Gastrocnemius medialis (tissue), 4 donors: ENCODE results near the gene TPRG1. TPM values are rescaled to one million over a fixed set of nuclear protein-coding genes. Genes with fewer than 3 reads are reported as not detected.

Source experiments
- ATAC-seq, 2 donors: fragments of 150-250 bp; one replicate each; pipeline ENCODE4 v1.9.1; 2016
- DNase-seq, 2 donors: peaks; one replicate each; pipeline ENCODE4 v3.0.0-alpha.2; 2019
- H3K27ac ChIP-seq, 4 donors: fragments of 200-600 bp; sonication (generic); 1 replicate in 1 of 4; 2 replicates in 3 of 4; pipeline ENCODE4 v1.5.1; 2016 to 2018; ENCODE audit warnings: mild to moderate bottlenecking in 2 of 4, moderate library complexity in 1 of 4
- H3K27me3 ChIP-seq, 3 donors: fragments of 200-600 bp; sonication (generic) in 2 of 3; 1 replicate in 1 of 3; 2 replicates in 2 of 3; pipeline versions ENCODE4 v1.5.1 to v1.6.0; 2016 to 2019; ENCODE audit warnings: mild to moderate bottlenecking in 1 of 3, moderate library complexity in 1 of 3
- H3K36me3 ChIP-seq, 2 donors: fragments of 200-600 bp; sonication (generic) in 1 of 2; one replicate each; pipeline ENCODE4 v1.5.1; 2017 to 2018
- H3K4me1 ChIP-seq, 2 donors: fragments of 200-600 bp; sonication (generic) in 1 of 2; one replicate each; pipeline ENCODE4 v1.5.1; 2016 to 2017; ENCODE audit warnings: mild to moderate bottlenecking in 2 of 2
- H3K4me3 ChIP-seq, 4 donors: fragments of 200-600 bp; sonication (generic) in 3 of 4; 1 replicate in 1 of 4; 2 replicates in 3 of 4; pipeline ENCODE4 v1.5.1; 2016 to 2019; ENCODE audit warnings: mild to moderate bottlenecking in 2 of 4
- H3K9me3 ChIP-seq, 3 donors: fragments of 200-600 bp; sonication (generic) in 2 of 3; 1 replicate in 1 of 3; 2 replicates in 2 of 3; pipeline ENCODE4 v1.5.1; 2016 to 2019
- POLR2A ChIP-seq, 2 donors: fragments of 450-650 bp; IDR thresholded peaks; one replicate each; pipeline ENCODE4 v1.6.1; 2017; ENCODE audit warnings: antibody characterized with exemption in 2 of 2, mild to moderate bottlenecking in 2 of 2, moderate library complexity in 2 of 2
- in situ Hi-C, 4 donors: fragments of 200-750 bp; cut with MboI; loops; one replicate each; pipeline versions ENCODE4 v1.15.0 to v1.8.0; 2017; ENCODE audit warnings: low sequenced_read_pairs in 4 of 4
- intact Hi-C: fragments of 100-400 bp; cut with DNase I; formaldehyde crosslinking; loops from one replicate; pipeline ENCODE4 v1.15.1; 2023; ENCODE audit warnings: low total_unique reads
- total RNA-seq, 4 donors: library from RNA; depleted of rRNA; stranded (reverse); fragments of >200 nt; gene quantifications; one replicate each; pipeline versions ENCODE4 v1.1.0 to v1.2.3, GENCODE V29; 2016
- TF ChIP-seq, protein P1 (sequence below), 5 experiments: fragments of 450-650 bp in 3 of 5; fragments of 200-600 bp in 2 of 5; sonication (generic) in 2 of 5; IDR thresholded peaks in 4 of 5; conservative IDR thresholded peaks in 1 of 5; 1 replicate in 4 of 5; 2 replicates in 1 of 5; pipeline ENCODE4 v1.5.1; 2016 to 2019; ENCODE audit warnings: antibody characterized with exemption in 5 of 5, mild to moderate bottlenecking in 3 of 5, moderate library complexity in 3 of 5

The TPRG1 gene
- total RNA-seq, 4 donors from 2014 or later: 2.8 to 9.0 (median 3.2) TPM

DNA sequence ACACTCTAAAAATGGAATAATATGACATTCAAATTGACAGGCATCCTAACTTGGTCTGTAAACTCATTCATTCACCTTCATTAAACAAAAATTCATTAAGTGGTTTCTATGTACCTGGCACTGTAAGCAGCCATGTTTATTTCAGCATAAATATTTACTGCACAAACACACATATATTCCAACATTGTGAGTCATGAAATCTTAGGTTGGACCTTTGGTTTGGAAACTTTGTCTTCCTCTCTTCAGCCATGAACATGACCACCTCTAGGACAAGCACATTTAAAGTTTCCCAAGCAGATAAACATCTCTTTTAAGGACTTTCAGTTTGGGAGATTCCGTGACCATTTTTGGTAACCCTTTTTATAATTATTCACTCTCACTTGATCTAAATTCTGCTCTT, 131.8 kb downstream of the TPRG1 start:
- ATAC-seq: no peak
- H3K36me3 ChIP-seq: no peaks in the 10 kb centered on the region
- in situ Hi-C loops: no loop called here
- H3K9me3 ChIP-seq: no peaks in the 10 kb centered on the region
- H3K27me3 ChIP-seq: no peaks in the 10 kb centered on the region
- DNase-seq: no peak
- TF ChIP-seq, protein P1, sequence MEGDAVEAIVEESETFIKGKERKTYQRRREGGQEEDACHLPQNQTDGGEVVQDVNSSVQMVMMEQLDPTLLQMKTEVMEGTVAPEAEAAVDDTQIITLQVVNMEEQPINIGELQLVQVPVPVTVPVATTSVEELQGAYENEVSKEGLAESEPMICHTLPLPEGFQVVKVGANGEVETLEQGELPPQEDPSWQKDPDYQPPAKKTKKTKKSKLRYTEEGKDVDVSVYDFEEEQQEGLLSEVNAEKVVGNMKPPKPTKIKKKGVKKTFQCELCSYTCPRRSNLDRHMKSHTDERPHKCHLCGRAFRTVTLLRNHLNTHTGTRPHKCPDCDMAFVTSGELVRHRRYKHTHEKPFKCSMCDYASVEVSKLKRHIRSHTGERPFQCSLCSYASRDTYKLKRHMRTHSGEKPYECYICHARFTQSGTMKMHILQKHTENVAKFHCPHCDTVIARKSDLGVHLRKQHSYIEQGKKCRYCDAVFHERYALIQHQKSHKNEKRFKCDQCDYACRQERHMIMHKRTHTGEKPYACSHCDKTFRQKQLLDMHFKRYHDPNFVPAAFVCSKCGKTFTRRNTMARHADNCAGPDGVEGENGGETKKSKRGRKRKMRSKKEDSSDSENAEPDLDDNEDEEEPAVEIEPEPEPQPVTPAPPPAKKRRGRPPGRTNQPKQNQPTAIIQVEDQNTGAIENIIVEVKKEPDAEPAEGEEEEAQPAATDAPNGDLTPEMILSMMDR (IDR thresholded peaks at IDR 0.05 in 4 of 5, conservative IDR thresholded peaks at IDR 0.05 in 1 of 5): no peak
- TF ChIP-seq POLR2A (IDR thresholded peaks at IDR 0.05): no peak
- H3K4me1 ChIP-seq: peaks cover 8 to 22% of the 10 kb centered on the region in 2 donors
- intact Hi-C loops: no loop called here
- H3K27ac ChIP-seq: no peak overlapping the region
- H3K4me3 ChIP-seq: no peak overlapping the region

DNA sequence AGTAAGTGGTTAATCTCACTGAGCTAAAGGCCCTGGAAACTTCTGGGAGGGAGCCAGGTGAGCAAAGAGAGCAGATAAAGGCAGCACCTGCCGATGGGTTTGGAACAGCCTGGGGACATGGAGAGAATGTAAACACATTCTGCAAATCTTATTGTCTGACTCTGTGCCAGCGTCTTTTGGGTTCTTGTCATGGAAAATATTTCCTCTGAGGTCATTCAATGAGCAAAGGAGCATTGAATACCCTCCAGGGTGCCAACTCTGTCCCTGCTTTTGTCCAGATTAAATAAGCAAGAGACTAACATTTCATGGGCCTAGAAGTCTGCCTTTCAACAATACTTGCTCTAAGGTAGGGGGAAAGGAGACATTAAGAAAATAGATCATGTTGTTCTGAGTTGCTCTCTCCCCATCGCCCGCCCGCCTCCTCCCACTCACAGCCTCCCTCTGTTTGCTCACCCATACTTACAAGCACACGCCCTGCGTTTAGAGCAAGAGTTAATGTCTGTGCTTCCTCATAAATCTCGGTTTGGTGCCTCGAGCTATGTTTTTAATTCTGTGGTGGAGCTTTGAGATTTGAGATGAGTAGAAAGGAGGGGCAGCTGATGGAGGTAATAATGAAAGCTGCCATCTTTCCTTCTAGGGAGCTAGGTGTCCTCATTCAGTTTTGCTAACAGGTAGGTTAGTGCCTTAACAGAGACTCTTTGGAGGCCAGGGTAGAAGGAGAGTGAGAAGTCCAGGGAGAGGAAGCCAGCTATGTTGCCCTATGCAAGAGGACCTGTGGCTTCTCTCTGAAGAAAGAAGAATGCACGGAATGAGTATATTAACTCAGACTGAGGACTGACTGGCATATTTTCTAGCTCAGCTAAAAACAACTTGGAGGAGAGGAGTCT, 132.9 kb downstream of the TPRG1 start:
- ATAC-seq (no peak), DNase-seq (no peak)
- peaks cover 8 to 27% of the 10 kb centered on the region in 2 donors for H3K4me1 ChIP-seq
- intact Hi-C loops (no loop called here), in situ Hi-C loops (no loop called here)
- H3K27ac ChIP-seq: peak overlapping the region in 1 of 4 donors; percentile 34
- TF ChIP-seq, protein P1 (IDR thresholded peaks at IDR 0.05 in 4 of 5, conservative IDR thresholded peaks at IDR 0.05 in 1 of 5): no peak
- no peaks in the 10 kb centered on the region for H3K36me3 ChIP-seq
- H3K4me3 ChIP-seq: no peak overlapping the region
- no peaks in the 10 kb centered on the region for H3K27me3 ChIP-seq
- no peaks in the 10 kb centered on the region for H3K9me3 ChIP-seq

DNA sequence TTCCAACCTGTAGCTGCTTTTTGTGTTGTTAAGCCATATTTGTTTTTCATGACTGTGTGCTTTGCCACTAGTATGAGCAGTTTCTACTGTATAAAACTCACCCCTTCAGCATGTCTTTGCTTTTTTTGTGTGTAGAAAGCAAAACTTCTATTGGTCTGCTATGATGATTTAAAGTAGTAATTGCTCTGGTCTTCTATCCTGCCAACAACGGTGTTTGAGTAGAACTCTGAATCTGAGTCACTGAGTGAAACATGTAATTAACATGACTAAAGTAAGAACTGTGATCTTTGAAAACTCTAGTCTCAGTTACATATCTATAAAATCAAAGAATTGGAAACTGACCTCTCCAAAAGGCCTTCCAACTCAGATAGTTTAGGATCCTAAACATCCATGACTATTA, 133.6 kb downstream of the TPRG1 start:
- H3K4me3 ChIP-seq: no peak overlapping the region
- no peaks in the 10 kb centered on the region for H3K27me3 ChIP-seq
- H3K4me1 ChIP-seq: peaks cover 8 to 27% of the 10 kb centered on the region in 2 donors
- DNase-seq (no peak), ATAC-seq (no peak)
- H3K9me3 ChIP-seq: no peaks in the 10 kb centered on the region
- H3K36me3 ChIP-seq: no peaks in the 10 kb centered on the region
- TF ChIP-seq, protein P1 (IDR thresholded peaks at IDR 0.05 in 4 of 5, conservative IDR thresholded peaks at IDR 0.05 in 1 of 5): no peak
- TF ChIP-seq POLR2A (IDR thresholded peaks at IDR 0.05): no peak
- intact Hi-C loops: no loop called here
- peak overlapping the region in 1 of 4 donors; percentile 34 for H3K27ac ChIP-seq
- in situ Hi-C loops: no loop called here

DNA sequence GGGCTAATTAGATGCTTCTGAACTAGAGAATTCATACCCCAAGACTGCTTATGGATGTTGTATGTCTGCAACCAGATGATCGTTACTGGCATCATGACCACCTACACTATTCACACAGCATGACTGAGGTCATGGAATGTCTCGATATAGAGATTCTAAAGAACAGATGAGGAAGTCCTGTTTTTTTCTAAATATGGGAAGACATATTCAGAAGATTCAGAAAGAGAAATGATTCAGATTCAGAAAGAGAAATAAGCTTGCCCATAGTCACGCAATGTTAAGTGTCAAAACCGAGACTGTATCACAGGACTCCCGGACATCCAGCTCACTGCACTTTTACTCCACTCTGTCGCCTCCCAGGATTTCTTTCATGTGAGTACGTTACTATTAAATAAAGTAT, 136.2 kb downstream of the TPRG1 start:
- Histone ChIP-seq H3K4me1 (peaks cover 8 to 34% of the 10 kb centered on the region in 2 donors), H3K36me3 (no peaks in the 10 kb centered on the region), H3K4me3 (no peak overlapping the region), H3K27ac (no peak overlapping the region), H3K27me3 (no peaks in the 10 kb centered on the region), H3K9me3 (no peaks in the 10 kb centered on the region)
- no peak for TF ChIP-seq POLR2A (IDR thresholded peaks at IDR 0.05)
- TF ChIP-seq, protein P1 (IDR thresholded peaks at IDR 0.05 in 4 of 5, conservative IDR thresholded peaks at IDR 0.05 in 1 of 5): no peak
- DNase-seq: no peak
- ATAC-seq: no peak
- intact Hi-C loops: no loop called here
- in situ Hi-C loops: no loop called here
